GM23338 (cell line): Measurements from ENCODE around the gene NNMT.

Source experiments
- CREB1 ChIP-seq: fragments of 250-450 bp; sonication (Bioruptor Pico); IDR thresholded peaks from 2 replicates; pipeline ENCODE4 v1.5.0; 2020; ENCODE audit warnings: low read depth, mild to moderate bottlenecking, moderate library complexity
- EZH2phosphoT487 ChIP-seq: fragments of 200-600 bp; sonication (generic); IDR thresholded peaks from one replicate; pipeline ENCODE4 v1.8.1; 2018; ENCODE audit warnings: antibody characterized with exemption; ENCODE audit not compliant: unreplicated experiment
- NANOG ChIP-seq: IDR thresholded peaks from 2 replicates; pipeline ENCODE4 v1.6.1; 2016; ENCODE audit warnings: antibody characterized with exemption, borderline replicate concordance
- STAT1 ChIP-seq: IDR thresholded peaks from one replicate; pipeline ENCODE4 v1.6.1; 2016; ENCODE audit warnings: antibody characterized with exemption; ENCODE audit not compliant: unreplicated experiment
- TF ChIP-seq, protein P1 (sequence below), 2 experiments: fragments of 200-600 bp in 1 of 2; sonication (generic) in 1 of 2; conservative IDR thresholded peaks; 2 replicates each; pipeline versions ENCODE4 v1.5.1 to v1.6.1; 2016 to 2017; ENCODE audit warnings: antibody characterized with exemption in 2 of 2, low read depth in 2 of 2, mild to moderate bottlenecking in 2 of 2, moderate library complexity in 1 of 2
- TF ChIP-seq, protein P2 (sequence below): IDR thresholded peaks from 2 replicates; pipeline ENCODE4 v1.6.1; 2016; ENCODE audit warnings: antibody characterized with exemption

DNA sequence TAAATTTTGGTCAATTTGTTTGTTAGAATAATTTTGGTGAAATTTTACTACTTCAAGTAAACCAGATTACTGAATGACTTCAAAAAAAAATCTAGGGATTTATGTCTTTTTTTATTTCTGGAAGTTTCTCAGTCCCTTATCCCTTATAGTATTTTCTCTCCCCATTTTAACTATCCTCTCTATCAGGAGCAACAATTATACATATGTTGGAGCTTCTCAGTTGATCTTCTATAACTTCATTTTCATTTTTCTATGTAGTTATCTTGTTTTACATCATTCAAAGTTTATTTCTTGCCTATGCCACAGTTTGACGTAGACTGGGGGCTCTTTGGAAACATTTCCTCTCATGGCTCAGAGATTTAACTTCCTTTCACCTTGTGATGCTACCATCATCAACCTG lies 34.2 kb downstream of the NNMT start:
- TF ChIP-seq NANOG (no peak), STAT1 (no peak), CREB1 (CRISPR knock-in tag) (no peak), EZH2phosphoT487 (no peak)
- TF ChIP-seq, protein P1, sequence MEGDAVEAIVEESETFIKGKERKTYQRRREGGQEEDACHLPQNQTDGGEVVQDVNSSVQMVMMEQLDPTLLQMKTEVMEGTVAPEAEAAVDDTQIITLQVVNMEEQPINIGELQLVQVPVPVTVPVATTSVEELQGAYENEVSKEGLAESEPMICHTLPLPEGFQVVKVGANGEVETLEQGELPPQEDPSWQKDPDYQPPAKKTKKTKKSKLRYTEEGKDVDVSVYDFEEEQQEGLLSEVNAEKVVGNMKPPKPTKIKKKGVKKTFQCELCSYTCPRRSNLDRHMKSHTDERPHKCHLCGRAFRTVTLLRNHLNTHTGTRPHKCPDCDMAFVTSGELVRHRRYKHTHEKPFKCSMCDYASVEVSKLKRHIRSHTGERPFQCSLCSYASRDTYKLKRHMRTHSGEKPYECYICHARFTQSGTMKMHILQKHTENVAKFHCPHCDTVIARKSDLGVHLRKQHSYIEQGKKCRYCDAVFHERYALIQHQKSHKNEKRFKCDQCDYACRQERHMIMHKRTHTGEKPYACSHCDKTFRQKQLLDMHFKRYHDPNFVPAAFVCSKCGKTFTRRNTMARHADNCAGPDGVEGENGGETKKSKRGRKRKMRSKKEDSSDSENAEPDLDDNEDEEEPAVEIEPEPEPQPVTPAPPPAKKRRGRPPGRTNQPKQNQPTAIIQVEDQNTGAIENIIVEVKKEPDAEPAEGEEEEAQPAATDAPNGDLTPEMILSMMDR (conservative IDR thresholded peaks at IDR 0.05; ENCODE audit: low read depth in 2 of 2), result no peak
- TF ChIP-seq, protein P2, sequence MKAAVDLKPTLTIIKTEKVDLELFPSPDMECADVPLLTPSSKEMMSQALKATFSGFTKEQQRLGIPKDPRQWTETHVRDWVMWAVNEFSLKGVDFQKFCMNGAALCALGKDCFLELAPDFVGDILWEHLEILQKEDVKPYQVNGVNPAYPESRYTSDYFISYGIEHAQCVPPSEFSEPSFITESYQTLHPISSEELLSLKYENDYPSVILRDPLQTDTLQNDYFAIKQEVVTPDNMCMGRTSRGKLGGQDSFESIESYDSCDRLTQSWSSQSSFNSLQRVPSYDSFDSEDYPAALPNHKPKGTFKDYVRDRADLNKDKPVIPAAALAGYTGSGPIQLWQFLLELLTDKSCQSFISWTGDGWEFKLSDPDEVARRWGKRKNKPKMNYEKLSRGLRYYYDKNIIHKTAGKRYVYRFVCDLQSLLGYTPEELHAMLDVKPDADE, result no peak
